Measurements from ENCODE around the gene GEMIN7.
"Not testable (repeated sequence)": the region's sequence is repeated elsewhere in the genome, so short reads cannot be mapped to it uniquely, and the experiment has no call there.

- not testable (repeated sequence) for TF ChIP-seq CTCF (IDR thresholded peaks at IDR 0.05; ENCODE audit: insufficient read depth, low read length); POLR2AphosphoS5 (IDR thresholded peaks at IDR 0.05; ENCODE audit: low read depth)
Observed at GRCh38 chr19:45106363-45106762, 27.3 kb downstream of the GEMIN7 start.
